GM18861 (cell line): ENCODE results near the gene TEX12.
"Not testable (repeated sequence)": the region's sequence is repeated elsewhere in the genome, so short reads cannot be mapped to it uniquely, and the experiment has no call there.

Experiments used
- ATAC-seq: cut with Tn5 transposase; IDR thresholded peaks from one replicate; pipeline ENCODE4 v1.9.1; 2021; ENCODE audit not compliant: unreplicated experiment

Gene TEX12

GRCh38 chr11:112163875-112164685, 3.1 kb upstream of the TEX12 start, which contains the start of gene IL18:
IL18 (minus strand) TSS chr11:112164094; CDS start chr11:112155053, 9,041 bp downstream.
- ATAC-seq: no peak

- ATAC-seq: no peak
Measured at GRCh38 chr11:112165049-112165448, 2.1 kb upstream of the TEX12 start.

- no peak for ATAC-seq
Measured at GRCh38 chr11:112166562-112166961, 610 bp upstream of the TEX12 start.

DNA sequence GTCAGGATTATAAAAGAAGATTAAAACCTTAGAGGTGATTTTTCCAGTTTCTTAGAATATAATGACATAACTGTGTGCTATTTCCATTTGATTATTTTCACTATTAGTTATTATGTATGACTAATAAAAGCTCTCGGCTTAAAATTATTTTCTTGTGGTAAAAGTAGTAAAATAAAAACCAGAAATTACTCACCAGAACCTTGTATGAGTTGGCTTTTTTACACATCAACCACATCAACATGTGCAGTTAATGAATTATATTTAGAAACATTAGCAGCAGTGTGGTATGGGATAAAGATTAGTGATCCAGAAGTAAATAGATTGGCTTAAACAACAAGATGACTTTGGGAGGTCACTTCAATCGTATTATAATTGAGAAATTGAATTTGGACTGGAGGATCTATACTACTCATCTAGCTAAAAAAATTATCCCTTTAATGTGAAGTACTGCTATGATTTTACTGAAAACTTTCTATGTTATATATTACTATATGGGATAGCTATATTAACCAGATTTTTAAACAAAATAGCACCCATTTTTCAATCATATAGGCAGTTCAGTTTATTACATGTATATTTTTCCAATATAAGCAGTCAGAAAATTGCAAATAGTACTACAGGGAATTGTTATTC, 5.3 kb downstream of the TEX12 start:
- ATAC-seq: peak; percentile 80

GRCh38 chr11:112173152-112173551, 6.0 kb downstream of the TEX12 start:
- no peak for ATAC-seq

DNA sequence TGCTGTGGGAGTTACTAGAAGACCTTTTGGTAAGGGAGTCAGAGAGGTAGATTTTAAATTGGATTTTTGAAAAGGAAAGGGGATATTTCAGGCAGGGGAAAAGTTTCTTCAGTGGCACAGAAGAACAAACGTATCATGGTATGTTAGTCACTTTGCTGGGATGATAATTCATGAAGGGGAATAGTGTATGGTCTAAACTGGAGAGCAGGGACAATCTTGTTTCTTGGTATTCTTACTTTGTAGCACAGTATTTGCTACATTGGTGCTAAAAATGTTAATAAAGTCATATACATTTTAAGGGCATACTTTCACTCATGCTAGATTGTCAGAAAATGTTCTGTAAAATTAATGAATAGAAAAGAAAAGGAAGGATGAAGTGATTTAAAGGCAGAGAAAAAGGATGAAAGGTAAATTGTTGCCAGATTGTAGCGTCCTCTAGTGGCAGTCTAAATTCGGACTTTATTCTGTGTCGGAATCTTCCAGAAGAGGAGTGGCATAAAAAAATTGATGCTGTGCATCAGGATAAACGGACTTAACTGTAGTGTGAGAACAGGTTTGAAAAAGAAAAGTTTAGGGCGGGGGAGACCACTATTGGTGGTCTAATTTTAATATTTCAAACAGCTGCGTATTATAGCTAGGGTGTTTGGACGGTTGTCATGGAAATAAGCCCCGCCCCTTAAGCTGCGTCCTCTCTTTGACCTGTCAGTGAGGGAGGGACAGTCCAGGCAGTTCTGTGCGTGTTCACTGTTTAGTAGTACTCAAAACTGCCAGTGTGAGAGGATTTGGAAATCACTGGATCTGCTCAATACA, 7.8 kb downstream of the TEX12 start, which contains the start of gene BCO2:
BCO2 (plus strand) TSS at position 724 of the 810 bp plus-strand sequence. CDS start 90 bp downstream, outside the sequence.
- no peak for ATAC-seq

- ATAC-seq: no peak
Measured at GRCh38 chr11:112175599-112175952, 8.4 kb downstream of the TEX12 start.

GRCh38 chr11:112176077-112176476, 8.9 kb downstream of the TEX12 start:
- ATAC-seq: no peak

DNA sequence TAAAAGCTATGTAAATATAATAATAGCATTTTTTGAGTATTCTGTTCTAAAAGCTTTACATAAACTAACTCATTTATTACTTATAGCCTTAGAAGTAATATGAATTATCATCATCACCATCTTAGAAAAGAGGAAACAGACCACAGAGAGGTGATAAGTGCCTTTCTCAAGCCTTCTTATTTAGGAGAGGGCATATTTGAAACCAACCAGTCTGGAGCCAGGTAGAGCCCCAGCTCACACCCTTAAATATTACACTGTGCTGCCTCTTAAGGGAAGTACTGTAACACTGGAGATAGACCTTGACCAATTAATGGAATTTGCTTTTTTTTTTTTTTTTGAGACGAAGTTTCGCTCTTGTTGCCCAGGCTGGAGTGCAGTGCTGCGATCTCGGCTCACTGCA, 10.4 kb downstream of the TEX12 start:
- no peak for ATAC-seq

- ATAC-seq: no peak
Measured at GRCh38 chr11:112178428-112178827, 11.3 kb downstream of the TEX12 start.

GRCh38 chr11:112178936-112179335, 11.8 kb downstream of the TEX12 start:
- ATAC-seq: no peak

GRCh38 chr11:112179601-112180000, 12.4 kb downstream of the TEX12 start:
- ATAC-seq: peak; percentile 64

GRCh38 chr11:112182867-112183266, 15.7 kb downstream of the TEX12 start:
- no peak for ATAC-seq

DNA sequence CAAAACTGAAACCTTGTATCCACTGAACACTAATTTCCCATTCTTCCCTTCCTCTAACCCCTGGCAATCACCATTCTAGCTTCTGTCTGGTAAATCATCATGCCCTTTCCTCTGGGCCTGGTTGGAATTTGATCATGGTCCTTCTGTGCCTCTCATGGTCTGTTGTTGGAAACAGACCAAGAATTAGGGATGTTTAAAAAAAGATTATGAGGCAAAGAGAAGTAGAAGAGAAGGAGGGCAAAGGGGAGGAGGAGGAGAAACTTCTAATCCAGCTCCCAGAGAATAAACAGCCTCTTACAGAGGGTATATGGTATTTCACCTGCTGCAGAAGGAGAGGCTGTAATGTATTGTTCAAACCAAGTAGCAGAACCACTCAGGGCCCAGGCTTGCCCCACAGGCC, 18.7 kb downstream of the TEX12 start:
- no peak for ATAC-seq

GRCh38 chr11:112186304-112186703, 19.1 kb downstream of the TEX12 start:
- ATAC-seq: no peak

GRCh38 chr11:112195113-112195512, 27.9 kb downstream of the TEX12 start:
- ATAC-seq: not testable (repeated sequence)

GRCh38 chr11:112195951-112196351, 28.8 kb downstream of the TEX12 start:
- no peak for ATAC-seq

DNA sequence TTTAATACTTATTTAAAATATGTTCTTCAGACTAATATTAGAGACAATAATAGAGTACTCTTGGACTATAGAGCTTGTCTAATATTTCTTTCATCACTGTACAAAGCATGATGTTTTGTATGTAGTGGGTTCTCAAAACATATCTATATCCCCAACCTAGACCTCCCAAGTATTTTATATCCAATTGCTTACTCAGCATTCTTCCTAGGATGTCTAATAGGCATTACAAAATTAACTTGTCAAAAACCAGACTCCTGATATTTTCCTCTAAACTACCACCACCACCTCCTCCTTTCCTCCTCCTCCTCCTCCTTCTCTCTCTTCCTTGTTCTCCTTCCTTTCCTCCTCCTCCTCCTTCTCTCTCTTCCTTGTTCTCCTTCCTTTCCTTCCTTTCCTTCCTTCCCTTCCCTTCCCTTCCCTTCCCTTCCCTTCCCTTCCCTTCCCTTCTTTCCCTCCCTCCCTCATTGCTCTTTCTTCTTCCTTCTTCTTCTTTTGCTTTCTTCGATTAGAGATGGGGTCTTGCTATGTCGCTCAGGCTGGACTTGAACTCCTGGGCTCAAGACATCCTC, 29.4 kb downstream of the TEX12 start:
- ATAC-seq: no peak

- not testable (repeated sequence) for ATAC-seq
Measured at GRCh38 chr11:112199101-112199500, 31.9 kb downstream of the TEX12 start.

- no peak for ATAC-seq
Measured at GRCh38 chr11:112200252-112200651, 33.1 kb downstream of the TEX12 start.

DNA sequence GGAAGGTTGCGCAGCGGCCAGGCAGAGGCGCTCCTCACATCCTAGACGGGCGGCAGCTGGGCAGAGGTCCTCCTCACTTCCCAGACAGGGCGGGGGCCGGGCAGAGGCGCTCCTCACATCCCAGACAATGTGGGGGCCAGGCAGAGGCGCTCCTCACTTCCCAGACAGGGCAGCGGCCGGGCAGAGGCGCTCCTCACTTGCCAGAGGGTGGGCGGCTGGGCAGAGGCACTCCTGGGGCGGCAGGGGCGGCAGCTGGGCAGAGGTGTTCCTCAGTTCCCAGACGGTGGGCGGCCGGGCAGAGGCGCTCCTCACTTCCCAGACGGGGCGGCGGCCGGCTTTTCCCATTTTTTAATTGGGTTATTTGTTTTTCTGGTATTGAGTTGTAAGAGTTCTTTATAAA, 38.9 kb downstream of the TEX12 start:
- ATAC-seq: no peak
